Activated CD8-positive, alpha-beta memory T cell treated with anti-CD3 and anti-CD28 coated beads for 24 hours (primary cell): ENCODE results near the gene EYA4.

Source experiments
- DNase-seq: peaks from one replicate; pipeline ENCODE4 v3.0.0-alpha.2; 2020

Gene EYA4

DNA sequence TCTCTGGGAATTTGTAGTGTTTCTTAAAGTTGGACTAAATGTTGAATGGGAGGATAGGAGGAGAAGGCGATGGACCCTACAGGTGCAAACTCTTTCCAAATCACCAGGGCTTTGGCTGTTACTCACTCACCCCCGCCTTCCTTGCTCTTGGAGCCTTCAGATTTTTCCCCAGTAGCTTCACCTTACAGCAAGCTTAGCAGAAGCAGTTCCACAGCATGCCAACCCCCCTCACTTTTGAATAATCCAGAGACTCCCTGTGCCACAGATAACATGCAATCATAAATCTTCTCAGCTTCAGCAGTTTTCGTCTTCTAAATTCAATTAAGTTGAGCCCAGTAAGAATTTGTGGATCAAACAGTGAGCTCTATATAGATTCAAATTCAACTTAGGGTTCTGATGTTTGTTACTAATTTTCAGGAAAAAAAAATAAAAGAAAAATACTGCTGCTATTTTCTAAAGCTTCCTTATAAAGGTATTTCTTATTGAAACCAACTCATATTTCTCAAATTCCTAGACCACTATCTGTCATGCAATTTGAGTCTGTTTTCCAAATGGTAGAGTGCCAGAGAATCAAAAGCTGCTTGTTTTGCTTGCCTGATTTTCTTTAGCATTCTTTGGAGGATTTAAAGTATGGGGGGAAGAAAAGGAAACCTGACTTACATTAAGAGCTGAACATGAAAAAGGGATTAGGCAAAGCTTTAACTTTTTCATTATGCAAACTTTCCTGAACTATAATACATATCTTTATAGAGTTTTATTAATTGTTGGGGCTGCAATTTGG is 166.4 kb downstream of the EYA4 start:
- no peak for DNase-seq

DNA sequence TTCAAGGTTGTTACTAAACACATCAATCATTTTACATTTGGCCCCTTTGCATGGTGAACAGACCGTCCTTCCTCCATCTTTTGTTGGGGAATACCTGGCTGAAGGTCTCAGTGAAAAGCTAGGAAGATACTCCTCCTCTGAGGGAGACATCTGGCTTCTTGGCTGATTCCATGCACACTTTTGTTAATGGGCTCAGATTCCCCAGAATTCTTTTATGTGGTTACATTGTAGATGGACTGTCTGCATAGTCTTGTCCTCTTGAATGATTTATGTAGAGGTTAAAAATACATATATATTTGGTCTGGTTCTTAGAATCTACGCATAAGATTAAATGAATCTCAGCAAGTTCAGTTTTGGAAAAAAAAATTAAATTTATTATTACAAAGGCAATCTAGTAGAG is 167.0 kb downstream of the EYA4 start:
- no peak for DNase-seq

DNA sequence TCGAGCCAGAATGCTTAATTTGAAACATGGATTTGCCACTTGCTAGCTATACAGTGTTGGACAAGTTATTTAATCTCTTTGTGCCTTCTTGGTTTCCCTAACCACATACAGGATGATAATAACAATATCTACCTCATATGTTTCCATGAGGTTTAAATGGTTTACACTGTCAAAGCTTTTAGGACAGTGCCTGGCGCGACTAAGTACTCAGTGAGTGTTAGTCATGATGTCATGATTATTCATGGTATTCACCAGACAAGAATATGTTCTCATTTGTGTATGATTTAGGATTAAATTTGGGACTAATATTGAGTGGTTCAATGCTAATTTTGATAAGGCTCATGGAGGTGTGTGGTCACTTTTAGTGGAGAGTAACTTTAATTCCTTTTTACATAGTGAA is 167.4 kb downstream of the EYA4 start:
- DNase-seq: no peak

DNA sequence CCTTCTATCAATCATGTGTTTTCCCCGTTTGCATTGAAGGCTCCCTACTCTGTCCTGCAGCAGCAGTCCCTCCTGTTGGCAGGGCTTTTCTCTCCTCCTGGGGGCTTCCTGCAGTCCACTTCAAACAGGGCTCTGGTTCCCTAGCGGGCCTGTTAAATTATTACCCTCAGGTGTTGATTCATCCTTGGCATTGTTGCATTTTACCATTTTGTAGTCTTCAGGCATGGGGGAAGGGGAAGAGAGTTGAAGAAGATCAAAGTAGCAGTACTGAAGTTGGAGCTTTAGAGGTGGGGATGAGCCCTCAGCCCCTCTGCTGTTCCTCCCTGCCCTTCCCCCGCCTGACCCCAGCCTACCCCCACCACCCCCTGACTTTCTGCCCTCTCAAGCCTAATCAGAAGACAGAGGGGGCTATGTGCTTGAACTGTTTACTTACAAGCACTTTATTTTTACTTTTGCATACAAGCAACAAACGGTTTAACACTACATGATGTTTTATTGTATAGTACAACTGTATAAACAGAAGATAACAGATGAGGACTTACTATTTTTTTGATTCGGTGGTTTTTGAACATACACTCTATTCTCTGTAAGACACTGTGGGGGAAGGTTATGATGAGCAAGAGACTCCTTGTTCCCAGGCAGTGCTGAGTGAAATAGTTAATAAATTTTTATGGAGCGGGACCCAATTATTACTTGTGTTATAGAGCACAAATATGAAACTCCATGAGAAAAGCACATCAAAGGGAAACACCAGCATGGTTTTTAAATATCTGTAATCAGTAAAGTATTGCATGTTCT is 169.7 kb downstream of the EYA4 start:
- DNase-seq: no peak

DNA sequence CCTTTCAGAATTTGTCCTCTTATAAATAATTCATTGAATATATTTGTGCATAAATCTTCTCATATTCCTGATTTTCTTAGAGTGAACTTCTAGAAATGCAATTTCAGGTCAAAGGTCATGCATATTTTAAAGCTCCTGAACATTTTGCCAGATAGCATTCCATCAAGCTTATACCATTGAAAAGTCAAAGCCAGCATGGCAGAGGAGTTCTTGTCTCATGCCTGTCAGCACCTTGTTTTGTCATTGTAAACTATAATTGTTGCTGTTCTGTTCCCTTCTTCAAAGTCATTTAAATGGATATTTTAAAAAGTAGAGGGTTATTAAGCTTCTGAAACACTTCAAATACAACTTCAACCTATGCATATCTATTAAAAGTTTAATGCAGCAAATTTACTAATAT is 170.6 kb downstream of the EYA4 start:
- DNase-seq: no peak

DNA sequence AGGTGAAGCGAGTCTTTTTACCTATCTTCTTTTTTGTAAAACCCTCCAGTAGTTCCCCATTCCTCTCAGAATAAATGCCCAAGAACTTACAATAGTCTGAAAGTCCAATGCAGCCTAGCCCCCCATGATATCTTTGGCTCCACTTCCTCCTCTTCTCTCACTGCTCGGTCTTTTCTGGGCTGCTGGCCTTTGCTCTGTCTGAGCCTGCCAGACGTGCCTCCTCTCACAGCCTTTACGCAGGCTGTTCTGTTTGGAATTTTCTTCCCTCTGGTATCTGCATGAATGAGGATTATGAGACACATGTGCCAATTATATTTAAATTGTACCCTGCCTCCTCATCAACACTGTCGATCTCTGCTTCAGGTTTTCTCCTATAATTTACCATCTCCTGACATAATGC is 174.1 kb downstream of the EYA4 start:
- DNase-seq: no peak

DNA sequence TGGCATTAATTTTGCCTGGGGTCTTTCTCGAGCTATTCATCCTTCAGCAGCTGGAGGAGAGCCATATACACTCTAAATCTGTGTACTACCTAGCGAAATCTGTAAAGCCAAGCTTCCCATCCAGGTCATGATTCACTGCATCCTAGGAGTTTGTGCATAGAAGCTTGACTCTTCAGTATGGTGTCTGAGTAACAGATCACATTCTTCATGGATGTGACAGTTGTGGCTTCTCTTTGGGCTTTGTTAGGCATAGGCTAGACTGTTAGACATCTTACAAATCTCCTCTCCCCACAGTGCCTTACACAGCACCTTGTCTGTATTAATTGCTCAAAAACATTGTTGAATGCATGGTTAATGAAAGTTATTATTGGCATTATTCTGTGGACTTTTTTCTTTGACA is 177.0 kb downstream of the EYA4 start:
- DNase-seq: no peak

DNA sequence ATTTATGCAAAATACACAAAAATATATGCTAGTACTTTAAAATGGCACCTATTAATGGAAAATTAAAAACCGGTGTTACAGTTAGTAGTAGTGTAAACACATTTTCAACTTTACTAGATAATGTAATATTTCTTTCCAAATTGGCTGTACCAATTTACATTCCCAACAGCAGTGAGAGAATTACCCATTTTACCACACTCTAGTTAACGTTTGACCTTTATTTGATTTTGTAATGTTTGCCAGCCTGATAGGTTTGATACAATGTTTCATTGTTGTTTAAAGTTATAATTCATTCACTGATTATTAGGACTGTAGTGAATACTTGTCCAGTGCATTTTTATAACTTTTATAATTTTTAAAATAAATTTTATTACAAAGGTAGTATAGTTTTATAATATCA is 182.1 kb downstream of the EYA4 start:
- no peak for DNase-seq

DNA sequence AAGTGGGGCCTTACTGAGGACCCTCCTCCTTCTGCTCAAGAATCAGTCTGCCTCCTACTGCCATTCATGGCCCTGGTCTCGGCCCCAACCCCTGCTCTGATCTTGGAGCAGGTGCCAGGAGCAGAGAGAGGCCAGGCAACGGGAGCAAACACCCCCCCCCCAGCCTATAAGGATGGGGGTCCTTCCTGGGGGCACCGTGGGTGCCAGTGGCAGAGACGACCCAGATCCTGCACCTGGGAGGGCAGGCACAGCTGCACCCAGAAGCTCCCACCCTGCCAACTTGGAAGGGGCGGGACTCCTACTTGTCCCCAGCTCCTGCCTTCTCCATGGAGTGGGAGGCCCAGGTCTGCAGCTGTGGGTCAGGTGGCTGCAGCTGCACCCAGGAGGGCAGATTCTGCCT is 183.2 kb downstream of the EYA4 start:
- no peak for DNase-seq

DNA sequence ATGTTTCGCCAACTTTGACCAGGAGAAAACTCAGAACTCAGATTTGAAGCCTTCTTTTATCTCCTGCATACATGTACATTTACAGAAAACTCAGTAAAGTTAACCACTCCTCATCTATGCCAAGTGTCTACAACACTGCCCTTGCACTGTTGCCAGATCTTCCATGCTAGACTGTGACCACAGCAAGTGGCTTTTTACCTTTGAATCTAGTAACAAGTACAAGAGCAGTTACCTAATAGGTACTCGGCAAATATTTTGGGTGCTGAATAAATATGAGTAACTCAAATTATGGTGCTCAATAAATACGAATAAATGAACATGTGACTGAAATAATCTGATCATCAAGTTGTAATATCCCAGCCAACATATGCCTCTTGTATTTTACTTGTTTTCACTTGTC is 184.9 kb downstream of the EYA4 start:
- no peak for DNase-seq

DNA sequence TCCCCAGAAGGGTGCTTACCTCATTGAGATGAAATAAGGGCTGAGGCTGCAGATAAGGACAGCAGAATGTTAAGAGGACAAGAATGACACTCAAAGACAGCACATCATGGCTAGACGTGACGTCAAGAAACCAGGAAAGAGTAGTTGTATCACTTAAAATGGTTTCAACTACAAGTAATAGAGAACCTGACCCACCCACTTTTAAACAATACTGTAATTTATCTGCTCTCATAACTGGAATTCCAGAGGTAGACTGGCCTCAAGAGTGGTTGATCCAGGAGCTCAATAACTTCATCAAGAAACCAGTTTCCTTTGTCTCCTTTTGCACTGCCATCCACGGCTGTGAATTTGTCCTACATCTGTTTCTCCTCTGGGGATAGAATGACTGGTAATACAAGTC is 187.1 kb downstream of the EYA4 start:
- no peak for DNase-seq

DNA sequence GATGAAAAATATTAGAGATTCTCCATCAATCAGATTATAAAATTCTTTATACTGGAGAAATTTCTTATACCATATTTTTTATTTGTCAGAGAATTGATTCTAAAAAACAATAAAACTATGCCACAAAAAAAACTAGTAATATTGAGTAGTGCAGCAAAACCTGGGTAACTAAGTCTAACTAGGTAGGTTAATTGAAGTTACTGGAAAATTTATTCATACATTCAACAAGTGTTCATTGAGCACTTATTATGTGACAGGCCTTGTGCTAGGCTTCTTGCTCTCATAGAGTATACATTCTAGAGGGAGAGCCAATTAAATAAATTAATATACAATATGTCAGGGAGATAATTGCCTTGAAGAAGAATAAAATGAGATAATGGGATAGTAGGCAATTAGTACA is 189.4 kb downstream of the EYA4 start:
- DNase-seq: no peak

DNA sequence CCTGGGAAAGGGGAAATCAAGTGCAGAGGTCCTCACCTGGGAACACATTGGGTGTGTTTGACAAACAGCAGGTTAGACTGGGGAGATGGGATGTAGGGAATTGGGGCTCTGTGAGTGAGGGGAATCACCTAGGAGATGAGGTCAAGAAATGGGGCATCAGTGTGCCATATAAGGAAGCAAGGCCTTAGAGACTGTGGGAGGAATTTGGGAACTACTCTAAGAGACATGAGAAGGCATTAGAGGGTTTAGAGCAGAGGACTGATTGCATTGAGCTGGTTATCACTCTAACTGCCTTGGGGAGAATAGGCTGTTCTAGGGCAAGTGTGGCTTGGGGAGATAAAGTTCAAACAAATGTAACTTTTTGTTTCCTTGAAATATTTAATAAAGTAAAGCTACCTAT is 189.9 kb downstream of the EYA4 start:
- no peak for DNase-seq

DNA sequence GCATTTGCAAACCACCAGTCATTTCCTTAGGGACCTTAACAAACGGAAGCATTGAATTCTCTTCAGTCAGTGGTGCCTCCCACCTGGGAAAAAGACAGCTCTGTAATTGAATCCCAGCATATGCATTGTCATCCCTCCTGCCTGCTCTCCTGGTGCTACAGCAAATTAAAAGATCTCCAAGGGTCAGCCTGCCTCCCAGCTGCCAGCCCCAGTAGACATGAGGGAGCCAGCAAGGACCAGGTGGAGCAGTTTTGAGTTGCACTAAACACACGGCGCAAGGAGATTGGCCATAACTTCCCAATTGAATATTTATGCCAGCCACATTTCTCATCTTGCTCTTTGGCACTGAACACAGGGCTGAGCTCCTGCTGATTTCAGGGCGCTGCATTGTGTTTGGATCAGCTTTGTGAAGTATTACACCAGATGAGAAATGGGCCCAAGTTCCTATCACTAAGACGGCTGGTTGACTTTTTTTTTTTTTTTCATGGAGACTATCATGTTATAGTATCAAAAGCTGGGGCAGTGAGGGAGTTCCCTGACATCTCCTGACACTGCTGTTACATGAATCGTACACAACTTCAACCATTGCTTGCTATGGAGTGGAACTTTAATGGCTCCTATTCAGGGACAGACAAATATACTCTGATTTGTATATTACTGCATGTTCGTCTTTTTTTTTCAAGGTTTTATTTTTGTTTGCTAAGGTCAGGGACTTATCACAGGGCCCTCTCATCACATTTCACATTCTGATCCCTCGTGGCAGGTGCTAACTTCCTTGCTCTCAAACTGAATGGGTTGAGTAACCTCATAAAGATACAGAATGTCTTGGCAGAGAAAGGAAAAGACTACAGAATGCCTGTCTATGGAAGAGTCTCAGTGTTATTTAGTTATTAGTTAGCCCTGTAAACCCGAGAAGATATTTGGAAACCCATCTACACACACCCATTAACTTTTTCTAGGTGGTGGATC is 191.1 kb downstream of the EYA4 start:
- DNase-seq: no peak

DNA sequence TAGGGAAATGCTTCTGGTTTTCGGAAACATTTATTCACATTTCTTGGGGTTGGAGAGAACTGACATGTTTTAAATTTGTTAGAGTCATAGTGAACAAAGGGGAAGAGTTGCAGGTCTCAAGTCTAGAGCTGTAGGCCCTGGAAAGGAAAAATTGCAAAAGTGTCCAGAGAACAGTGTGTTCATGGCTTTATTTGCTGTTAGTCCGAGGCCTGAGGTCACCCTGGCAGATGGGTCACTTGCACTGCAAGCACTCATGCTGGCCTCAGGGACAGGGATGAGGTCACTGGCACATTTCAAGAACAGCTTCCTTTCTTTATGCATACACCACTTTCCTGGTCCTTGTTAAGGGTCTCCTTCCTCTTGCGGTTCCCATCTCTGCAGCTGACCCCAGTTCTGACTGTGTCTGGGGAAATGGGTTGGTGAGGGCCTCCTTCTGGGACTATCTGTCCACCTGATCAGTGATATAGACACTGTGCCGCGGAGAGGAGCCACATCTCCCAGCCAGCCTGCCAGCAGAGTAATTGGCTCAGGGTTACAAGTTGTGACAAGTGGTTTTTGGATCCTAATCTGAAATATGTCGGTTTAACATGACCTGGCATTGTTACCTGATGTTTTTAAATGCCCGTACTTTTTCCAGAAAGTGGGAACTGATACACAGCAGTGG is 194.0 kb downstream of the EYA4 start:
- DNase-seq: no peak

DNA sequence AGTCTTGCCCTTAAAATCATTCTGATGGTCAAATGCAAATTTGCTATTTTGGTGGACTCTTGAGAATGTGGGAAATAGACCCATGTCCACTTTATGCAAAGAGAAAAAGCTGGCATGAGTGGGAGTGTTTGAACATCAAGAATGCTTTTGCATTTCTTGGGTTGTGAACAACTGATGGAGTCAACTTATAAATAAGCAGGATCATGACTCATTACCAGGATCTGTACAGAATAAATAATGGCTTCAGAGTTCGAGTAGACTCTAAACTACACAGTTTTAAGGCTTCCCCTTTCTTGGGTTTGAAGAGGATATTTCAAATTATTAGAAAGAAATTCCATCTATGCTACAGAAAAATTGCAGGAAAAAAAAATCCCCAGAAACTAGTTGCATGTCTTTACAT is 195.5 kb downstream of the EYA4 start:
- no peak for DNase-seq

DNA sequence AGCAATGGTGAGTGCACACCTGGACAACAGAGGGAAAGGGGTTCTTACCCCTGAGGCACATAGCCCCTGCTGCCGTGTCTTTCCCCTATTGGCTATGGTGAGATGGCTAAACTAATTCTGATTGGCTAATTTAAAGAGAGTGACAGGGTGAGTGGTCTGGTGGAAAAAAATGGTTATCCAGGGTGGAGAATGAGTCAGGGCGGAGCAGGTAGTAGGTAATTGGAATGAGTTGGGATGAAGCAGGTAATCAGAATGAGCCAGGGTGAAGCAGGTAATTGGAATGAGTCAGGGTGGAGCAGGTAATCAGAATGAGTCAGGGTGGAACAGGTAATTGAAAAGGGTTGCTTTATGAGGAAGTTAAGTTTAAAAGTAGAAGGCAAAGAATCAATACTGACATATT is 200.3 kb downstream of the EYA4 start:
- DNase-seq: no peak

DNA sequence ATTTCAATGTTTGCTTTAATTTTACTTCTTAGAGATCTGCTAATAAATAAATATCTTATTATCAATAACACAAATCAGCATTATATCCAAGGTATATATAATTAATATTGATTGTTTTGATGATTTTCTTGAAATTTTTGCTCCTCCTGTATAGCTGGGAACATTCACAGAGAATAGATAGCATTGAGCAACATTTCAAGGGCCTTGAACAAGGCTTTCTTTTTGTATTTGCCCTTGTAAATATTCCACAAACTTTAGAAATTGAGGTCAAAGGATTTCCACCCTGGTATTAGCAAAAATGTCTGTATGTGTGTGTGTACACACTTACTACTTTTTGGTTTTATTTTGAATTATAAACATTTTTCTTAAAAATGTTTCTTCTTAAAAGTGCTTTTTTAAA is 205.6 kb downstream of the EYA4 start:
- no peak for DNase-seq

DNA sequence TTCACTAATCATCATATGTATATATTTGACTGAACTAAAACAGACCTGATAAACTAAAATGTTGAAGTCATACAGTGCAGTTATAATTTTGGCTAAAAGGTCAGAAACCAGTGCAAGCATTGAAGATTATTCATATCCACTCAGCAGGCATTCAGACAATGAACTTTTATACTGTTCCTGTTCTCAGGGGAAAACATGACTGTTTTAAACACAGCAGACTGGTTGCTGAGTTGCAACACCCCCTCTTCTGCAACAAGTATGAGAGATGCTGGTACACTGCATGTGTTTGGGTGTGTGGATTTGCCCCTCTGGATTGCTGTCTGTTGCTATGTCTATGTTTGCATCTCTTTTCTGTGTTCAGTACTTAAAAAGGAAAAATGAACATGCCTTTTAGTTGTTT is 206.8 kb downstream of the EYA4 start:
- no peak for DNase-seq

DNA sequence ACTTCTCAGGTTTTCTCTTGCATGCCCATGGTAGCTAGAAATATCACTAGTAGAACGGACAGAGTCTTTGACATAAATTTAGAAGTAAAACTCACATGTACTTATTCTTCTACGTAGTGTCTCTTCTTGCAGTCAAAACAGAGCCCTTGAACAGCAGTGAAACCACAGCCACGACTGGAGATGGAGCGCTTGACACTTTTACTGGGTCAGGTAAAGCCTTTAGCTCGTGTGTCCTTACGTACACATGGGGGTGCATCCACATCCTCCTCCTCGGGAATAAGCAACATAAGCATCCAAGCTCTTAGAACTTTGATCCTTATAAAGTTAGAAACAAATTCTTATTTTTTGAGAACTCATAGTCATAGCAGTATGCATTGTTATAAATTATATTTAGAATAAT is 215.3 kb downstream of the EYA4 start:
- no peak for DNase-seq

DNA sequence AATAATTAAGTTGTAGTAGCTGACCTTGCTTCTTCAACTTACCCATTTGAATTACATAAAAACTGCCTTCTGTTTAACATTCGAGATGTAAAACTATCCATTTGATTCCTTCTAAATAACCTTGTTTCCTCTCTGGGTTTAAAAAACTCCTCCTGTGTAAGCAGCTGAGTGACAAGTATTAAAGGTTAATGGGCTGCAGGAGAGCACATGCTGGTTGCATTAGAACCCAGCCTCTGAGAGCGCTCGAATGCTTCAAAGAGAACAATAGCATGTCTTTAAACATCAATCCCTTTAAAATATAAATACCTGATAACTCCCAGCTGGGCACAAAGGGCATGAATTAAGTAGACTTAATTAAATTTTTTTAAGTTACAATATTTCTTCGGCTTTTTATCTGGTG is 215.8 kb downstream of the EYA4 start:
- no peak for DNase-seq

DNA sequence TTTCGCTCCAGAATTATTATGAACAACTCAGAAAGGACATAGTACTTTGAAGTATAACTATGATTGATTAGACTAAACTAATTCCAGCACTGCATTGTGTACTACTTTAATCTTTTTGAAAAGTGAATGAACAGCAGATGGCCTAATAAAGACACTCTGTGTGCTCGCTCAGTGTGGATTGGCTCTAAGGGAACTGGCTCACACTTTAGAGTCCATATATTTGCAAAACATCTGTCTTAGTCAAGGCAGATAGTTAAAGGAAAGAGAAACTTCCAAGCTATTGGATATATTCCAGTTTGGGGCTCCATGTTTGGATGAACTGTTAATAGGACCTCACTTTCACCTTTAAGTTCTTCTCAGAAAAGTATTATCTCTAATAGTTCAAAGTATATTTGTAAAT is 218.9 kb downstream of the EYA4 start:
- DNase-seq: no peak

DNA sequence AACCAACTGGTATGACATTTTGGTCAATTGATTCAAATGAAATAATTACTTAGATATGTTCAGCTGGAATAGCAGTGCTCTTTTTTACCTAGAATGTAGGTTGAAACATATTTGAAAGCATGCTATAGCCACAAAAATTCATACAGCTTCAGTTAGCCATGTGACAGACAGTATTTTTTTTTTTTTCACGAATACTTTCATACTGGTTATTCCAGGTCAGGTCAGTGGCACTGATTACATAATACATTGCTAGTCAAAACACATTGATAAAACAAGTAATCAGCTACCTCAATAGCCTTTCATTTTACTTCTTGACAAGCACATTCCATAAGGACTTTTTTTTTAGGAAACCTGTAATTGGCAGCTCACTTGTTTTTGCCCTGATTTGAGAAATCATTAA is 222.6 kb downstream of the EYA4 start:
- no peak for DNase-seq
